GM12878 (cell line): Measurements from ENCODE around the gene EYA2. TPM values are rescaled to one million over a fixed set of nuclear protein-coding genes. Genes with fewer than 3 reads are reported as not detected.

Source experiments
- ATAC-seq: fragments of 200-7000 bp; cut with Tn5 transposase; 3 replicates; pipeline ENCODE4 v1.9.1; 2020; ENCODE audit warnings: mild to moderate bottlenecking, moderate library complexity
- BruUV-seq: library from RNA; stranded (reverse); fragments of 400-500 nt; replicated peaks from 2 replicates; lab custom pipeline; 2021; lab: Mats Ljungman, UMichigan
- CTCF ChIA-PET: fragments of 300-600 bp; sonication (Branson Sonifier 250); formaldehyde crosslinking; extraction: SDS; loops from one replicate; lab custom pipeline; 2021; ENCODE audit warnings: inconsistent platforms; lab: Yijun Ruan, JAX
- POLR2A ChIA-PET: fragments of 350-600 bp; formaldehyde crosslinking; extraction: SDS; loops from one replicate; lab custom pipeline; 2021; ENCODE audit warnings: inconsistent platforms; lab: Charles Lee
- RAD21 ChIA-PET: fragments of 300-600 bp; sonication (Branson Sonifier 250); formaldehyde crosslinking; loops from one replicate; lab custom pipeline; 2023; ENCODE audit warnings: antibody characterized with exemption; ENCODE audit not compliant: unreplicated experiment; lab: Charles Lee
- SMC1A ChIA-PET: fragments of 300-600 bp; sonication (Branson Sonifier 250); formaldehyde crosslinking; loops from one replicate; lab custom pipeline; 2023; ENCODE audit not compliant: unreplicated experiment, uncharacterized antibody; lab: Charles Lee
- DNase-seq: peaks from one replicate; pipeline ENCODE4 v3.0.0-alpha.2; 2011; ENCODE audit warnings: low read depth, low spot score
- FAIRE-seq: peaks from 3 replicates; lab custom pipeline; 2011; peaks lifted over from hg19 to GRCh38; lab: Jason Lieb, UNC
- H2AFZ ChIP-seq: 2 replicates; pipeline ENCODE4 v1.6.0; 2011; ENCODE audit warnings: low read depth, low read length, control low read depth; ENCODE audit not compliant: control insufficient read depth
- H3K27ac ChIP-seq: 2 replicates; pipeline ENCODE4 v1.5.1; 2011; ENCODE audit warnings: control low read depth; ENCODE audit not compliant: control insufficient read depth, insufficient read depth
- H3K27me3 ChIP-seq, 2 experiments: replicated peaks in 1 of 2; 2 replicates each; pipeline versions ENCODE4 v1.6.0 to v1.6.1; 2011; ENCODE audit warnings: low read length in 1 of 2; ENCODE audit not compliant: control insufficient read depth in 2 of 2, insufficient read depth in 2 of 2
- H3K36me3 ChIP-seq, 2 experiments: 2 replicates each; pipeline ENCODE4 v1.5.1; 2011; ENCODE audit warnings: low read length in 1 of 2; ENCODE audit not compliant: control insufficient read depth in 2 of 2, insufficient read depth in 2 of 2
- H3K4me1 ChIP-seq: 2 replicates; pipeline ENCODE4 v1.6.1; 2011; ENCODE audit warnings: mild to moderate bottlenecking, low read length, moderate library complexity, mixed read lengths; ENCODE audit not compliant: control insufficient read depth, insufficient read depth
- H3K4me2 ChIP-seq: 2 replicates; pipeline ENCODE4 v1.6.0; 2011; ENCODE audit warnings: control low read depth; ENCODE audit not compliant: control insufficient read depth, insufficient read depth
- H3K4me3 ChIP-seq: fragments of 200-600 bp; sonication (generic); 2 replicates; pipeline ENCODE4 v1.5.1; 2016
- H3K79me2 ChIP-seq: 2 replicates; pipeline ENCODE4 v1.6.0; 2011; ENCODE audit warnings: low read length; ENCODE audit not compliant: control insufficient read depth, insufficient read depth
- H3K9ac ChIP-seq: 2 replicates; pipeline ENCODE4 v1.8.0; 2011; ENCODE audit warnings: low read length, control low read depth, mixed read lengths; ENCODE audit not compliant: control insufficient read depth, insufficient read depth
- H3K9me3 ChIP-seq: replicated peaks from 3 replicates; pipeline ENCODE4 v1.5.1; 2011; ENCODE audit warnings: mild to moderate bottlenecking, low read length; ENCODE audit not compliant: control insufficient read depth, insufficient read depth
- H4K20me1 ChIP-seq: 2 replicates; pipeline ENCODE4 v1.6.0; 2011; ENCODE audit not compliant: control insufficient read depth, insufficient read depth
- BACH1 ChIP-seq: fragments of 450-650 bp; IDR thresholded peaks from 2 replicates; pipeline ENCODE4 v1.6.1; 2017; ENCODE audit warnings: mild to moderate bottlenecking, borderline replicate concordance
- BHLHE40 ChIP-seq, 2 experiments: fragments of 450-650 bp in 1 of 2; IDR thresholded peaks; 2 replicates each; pipeline ENCODE4 v1.6.1; 2011 to 2017; ENCODE audit warnings: low read depth in 2 of 2, borderline replicate concordance in 1 of 2, improper control_type of control experiment in 1 of 2, low read length in 1 of 2, mild to moderate bottlenecking in 1 of 2
- CREB1 ChIP-seq: IDR thresholded peaks from 2 replicates; pipeline ENCODE4 v1.6.1; 2012; ENCODE audit warnings: low read depth, mild to moderate bottlenecking, inconsistent platforms
- ESRRA ChIP-seq: IDR thresholded peaks from 2 replicates; pipeline ENCODE4 v1.6.1; 2012; ENCODE audit warnings: mild to moderate bottlenecking, low read length, improper control_type of control experiment
- ETV6 ChIP-seq, 2 experiments: fragments of 450-650 bp in 1 of 2; IDR thresholded peaks in 1 of 2; conservative IDR thresholded peaks in 1 of 2; 2 replicates each; pipeline ENCODE4 v1.6.1; 2014; ENCODE audit warnings: antibody characterized with exemption in 1 of 2, borderline replicate concordance in 1 of 2, low read depth in 1 of 2, mild to moderate bottlenecking in 1 of 2, moderate library complexity in 1 of 2
- MLLT1 ChIP-seq: fragments of 450-650 bp; IDR thresholded peaks from 2 replicates; pipeline ENCODE4 v1.6.1; 2016; ENCODE audit warnings: mild to moderate bottlenecking
- MXI1 ChIP-seq: fragments of 150-350 bp; IDR thresholded peaks from 2 replicates; pipeline ENCODE4 v1.6.1; 2011; ENCODE audit warnings: low read depth, mild to moderate bottlenecking, inconsistent platforms, low read length, improper control_type of control experiment
- TAF1 ChIP-seq: IDR thresholded peaks from 2 replicates; pipeline ENCODE4 v1.6.1; 2011; ENCODE audit warnings: mild to moderate bottlenecking, low read depth, low read length, borderline replicate concordance
- TCF3 ChIP-seq: IDR thresholded peaks from 2 replicates; pipeline ENCODE4 v1.6.1; 2012; ENCODE audit warnings: low read depth, mild to moderate bottlenecking, low read length, borderline replicate concordance; ENCODE audit not compliant: insufficient read depth
- WGBS: methylation state at CpG from one replicate; pipeline ENCODE4 v1.1.6; 2016; ENCODE audit warnings: low lambda C conversion rate; ENCODE audit not compliant: insufficient replicate concordance, insufficient coverage; ENCODE audit errors: missing lambda C conversion rate; 5-methylcytosine and 5-hydroxymethylcytosine counted together
- in situ Hi-C: fragments of 300-500 bp; cut with MboI; formaldehyde crosslinking; loops from 9 replicates; pipeline ENCODE4 v1.14.3; 2018; ENCODE audit warnings: mixed read lengths
- intact Hi-C: fragments of 100-400 bp; cut with micrococcal nuclease; formaldehyde crosslinking; loops from one replicate; pipeline ENCODE4 v1.14.2; 2022; ENCODE audit not compliant: unreplicated experiment
- polyA plus RNA-seq, 11 experiments: library from polyadenylated mRNA; depleted of rRNA in 4 of 11; unstranded in 6 of 11; stranded (reverse) in 5 of 11; fragments of >200 nt; fragmentation: Nextera tagmentation in 4 of 11; fragmentation: Illumina TruSeq in 1 of 11; extraction: Ambion mirVana in 4 of 11; extraction: Trizol in 1 of 11; gene quantifications; 1 replicate in 1 of 11; 2 replicates in 10 of 11; pipeline versions ENCODE4 v1.2.1 to v1.2.3, GENCODE V29; 2011 to 2016; ENCODE audit warnings: inconsistent platforms in 2 of 11, missing spikeins in 2 of 11, low read depth in 1 of 11
- total RNA-seq, 4 experiments: library from RNA; depleted of rRNA in 3 of 4; stranded (reverse); fragments of >200 nt in 3 of 4; fragmentation: Illumina TruSeq in 1 of 4; extraction: Trizol in 1 of 4; gene quantifications; 2 replicates each; pipeline versions ENCODE4 v1.2.1 to v1.2.3, GENCODE V29; 2013 to 2021
- TF ChIP-seq, protein P1 (sequence below): IDR thresholded peaks from 2 replicates; pipeline ENCODE4 v1.6.1; 2011; ENCODE audit warnings: low read depth, mild to moderate bottlenecking, low read length, moderate library complexity, borderline replicate concordance; ENCODE audit errors: extremely low read depth
- TF ChIP-seq, protein P2 (sequence below): fragments of 450-650 bp; IDR thresholded peaks from 2 replicates; pipeline ENCODE4 v1.6.1; 2014; ENCODE audit warnings: mild to moderate bottlenecking

The EYA2 gene
- total and polyA plus RNA-seq, 10 of the 15 experiments (the other 5 are each of a cell fraction or from before 2014, with no cell fraction given), result 0.20 TPM; not detected in 9

DNA sequence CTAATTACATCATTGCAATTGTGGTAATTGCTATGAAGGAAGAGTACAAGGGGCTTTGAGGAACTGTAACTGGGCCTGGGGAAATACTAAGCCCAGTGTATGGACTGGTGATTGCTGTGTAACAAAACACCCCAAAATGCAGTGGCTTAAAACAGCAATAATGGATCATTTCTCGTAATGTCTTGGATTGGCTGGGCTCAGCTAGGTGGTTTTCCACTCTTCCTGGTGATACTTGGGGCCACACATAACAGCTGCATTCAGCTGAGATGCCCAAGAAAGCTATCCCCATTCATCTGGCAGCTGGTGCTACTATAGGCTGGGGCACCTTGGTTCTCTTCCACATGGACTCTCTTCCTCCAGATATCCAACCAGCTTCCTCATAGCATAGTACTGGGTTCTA is 150.3 kb downstream of the EYA2 start:
- no peaks in the 10 kb centered on the region for H3K9me3 ChIP-seq
- FAIRE-seq (no peak), ATAC-seq (no peak), DNase-seq (no peak)
- H3K9ac ChIP-seq, result no peak overlapping the region
- H3K36me3 ChIP-seq, result no peaks in the 10 kb centered on the region
- in situ Hi-C loops, result no loop called here
- no peaks in the 10 kb centered on the region for H3K4me1 ChIP-seq
- intact Hi-C loops, result loop anchor here (10.0 kb wide), 1 partner anchor 120 kb away; no protein-coding TSS in a partner anchor
- CTCF ChIA-PET, result no interaction called here
- no peaks in the 10 kb centered on the region for H3K79me2 ChIP-seq
- RAD21 ChIA-PET, result no interaction called here
- no peak overlapping the region for H3K4me2 ChIP-seq
- SMC1A ChIA-PET, result no interaction called here
- H3K27ac ChIP-seq, result no peak overlapping the region
- no peak for TF ChIP-seq BACH1
- no peak for TF ChIP-seq CREB1
- no peak for TF ChIP-seq ETV6 (conservative IDR thresholded peaks at IDR 0.05 in 1 of 2, IDR thresholded peaks at IDR 0.05 in 1 of 2; ENCODE audit: borderline replicate concordance in 1 of 2, low read depth in 1 of 2)
- no peak for TF ChIP-seq MXI1
- TF ChIP-seq, protein P1, sequence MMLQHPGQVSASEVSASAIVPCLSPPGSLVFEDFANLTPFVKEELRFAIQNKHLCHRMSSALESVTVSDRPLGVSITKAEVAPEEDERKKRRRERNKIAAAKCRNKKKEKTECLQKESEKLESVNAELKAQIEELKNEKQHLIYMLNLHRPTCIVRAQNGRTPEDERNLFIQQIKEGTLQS, result no peak
- POLR2A ChIA-PET, result no interaction called here
- 0 out of 4 replicates have a peak, but pooled peaks cover 0 to 1% of the 10 kb centered on the region in 2 experiments for H3K27me3 ChIP-seq
- no peak overlapping the region for H3K4me3 ChIP-seq
- no peaks in the 10 kb centered on the region for H4K20me1 ChIP-seq
- 44% methylated on average over 1 of the region's 1 CpG for WGBS
- BruUV-seq, result no TSS peak
- H2AFZ ChIP-seq, result no peak overlapping the region

DNA sequence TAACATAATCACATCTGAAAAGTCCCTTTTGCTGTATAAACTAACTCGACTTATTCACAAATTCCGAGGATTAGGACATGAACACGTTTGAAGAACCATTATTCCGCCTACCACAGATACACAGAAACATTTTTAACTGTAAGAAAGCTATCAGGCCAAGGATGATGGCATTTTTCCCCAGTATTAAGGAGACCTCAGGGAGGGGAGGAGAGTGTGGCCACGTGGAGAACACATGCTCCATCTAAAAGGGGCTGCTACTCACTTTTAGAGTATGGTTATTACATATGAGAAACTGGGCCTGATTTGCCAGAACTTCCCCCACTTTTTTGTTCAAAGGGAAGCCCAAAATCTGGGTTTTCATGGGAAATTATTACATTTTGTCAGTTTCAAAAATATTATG is 153.4 kb downstream of the EYA2 start:
- Histone ChIP-seq H3K79me2 (no peaks in the 10 kb centered on the region), H3K4me2 (no peak overlapping the region), H3K9ac (no peak overlapping the region), H3K36me3 (no peaks in the 10 kb centered on the region), H3K27ac (no peak overlapping the region), H3K9me3 (no peaks in the 10 kb centered on the region), H3K4me3 (no peak overlapping the region), H2AFZ (no peak overlapping the region), H3K27me3 (peaks cover 0 to 1% of the 10 kb centered on the region in 2 experiments; a peak in 2 of 4 replicates), H3K4me1 (no peaks in the 10 kb centered on the region), H4K20me1 (no peaks in the 10 kb centered on the region)
- no TSS peak for BruUV-seq
- FAIRE-seq (no peak), ATAC-seq (no peak), DNase-seq (no peak)
- ChIA-PET SMC1A (no interaction called here), RAD21 (no interaction called here), POLR2A (no interaction called here), CTCF (no interaction called here)
- intact Hi-C loops (loop anchor here (10.0 kb wide), 1 partner anchor 123 kb away; no protein-coding TSS in a partner anchor), in situ Hi-C loops (no loop called here)
- TF ChIP-seq ESRRA (no peak), TCF3 (no peak), MLLT1 (no peak), TAF1 (no peak), BHLHE40 (IDR thresholded peaks at IDR 0.05; ENCODE audit: borderline replicate concordance in 1 of 2, low read depth in 2 of 2, low read length in 1 of 2) (no peak)
- TF ChIP-seq, protein P2, sequence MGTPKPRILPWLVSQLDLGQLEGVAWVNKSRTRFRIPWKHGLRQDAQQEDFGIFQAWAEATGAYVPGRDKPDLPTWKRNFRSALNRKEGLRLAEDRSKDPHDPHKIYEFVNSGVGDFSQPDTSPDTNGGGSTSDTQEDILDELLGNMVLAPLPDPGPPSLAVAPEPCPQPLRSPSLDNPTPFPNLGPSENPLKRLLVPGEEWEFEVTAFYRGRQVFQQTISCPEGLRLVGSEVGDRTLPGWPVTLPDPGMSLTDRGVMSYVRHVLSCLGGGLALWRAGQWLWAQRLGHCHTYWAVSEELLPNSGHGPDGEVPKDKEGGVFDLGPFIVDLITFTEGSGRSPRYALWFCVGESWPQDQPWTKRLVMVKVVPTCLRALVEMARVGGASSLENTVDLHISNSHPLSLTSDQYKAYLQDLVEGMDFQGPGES, result no peak
- WGBS, result 57% methylated on average over 5 of the region's 5 CpGs
